GM18909 (cell line): ENCODE results near the gene UBE2O.

Experiments
- ATAC-seq: cut with Tn5 transposase; IDR thresholded peaks from one replicate; pipeline ENCODE4 v1.9.1; 2021; ENCODE audit warnings: mild to moderate bottlenecking; ENCODE audit not compliant: unreplicated experiment, poor library complexity

UBE2O gene

GRCh38 chr17:76382803-76383545 is 70.0 kb downstream of the UBE2O start:
- no peak for ATAC-seq

- ATAC-seq, result no peak
Observed at GRCh38 chr17:76382351-76382802, 70.6 kb downstream of the UBE2O start.

- ATAC-seq, result no peak
Observed at GRCh38 chr17:76381633-76382350, 71.2 kb downstream of the UBE2O start.

GRCh38 chr17:76379646-76380376 is 73.1 kb downstream of the UBE2O start:
- ATAC-seq, result no peak

GRCh38 chr17:76379275-76379641 is 73.7 kb downstream of the UBE2O start:
- ATAC-seq, result no peak

- ATAC-seq, result no peak
Observed at GRCh38 chr17:76378548-76379274, 74.2 kb downstream of the UBE2O start.

- no peak for ATAC-seq
Observed at GRCh38 chr17:76376318-76377133, 76.4 kb downstream of the UBE2O start.

GRCh38 chr17:76371656-76372628 is 81.0 kb downstream of the UBE2O start:
- ATAC-seq, result no peak

GRCh38 chr17:76370261-76370993 is 82.5 kb downstream of the UBE2O start:
- ATAC-seq, result no peak

GRCh38 chr17:76369804-76370203 is 83.1 kb downstream of the UBE2O start:
- no peak for ATAC-seq

GRCh38 chr17:76369379-76369778 is 83.6 kb downstream of the UBE2O start:
- no peak for ATAC-seq

- ATAC-seq, result no peak
Observed at GRCh38 chr17:76368545-76368944, 84.4 kb downstream of the UBE2O start.

- no peak for ATAC-seq
Observed at GRCh38 chr17:76367642-76368041, 85.3 kb downstream of the UBE2O start.

GRCh38 chr17:76366247-76366646 is 86.7 kb downstream of the UBE2O start:
- ATAC-seq, result no peak

- no peak for ATAC-seq
Observed at GRCh38 chr17:76365256-76365903, 87.6 kb downstream of the UBE2O start.

- no peak for ATAC-seq
Observed at GRCh38 chr17:76363107-76363842, 89.7 kb downstream of the UBE2O start.

- ATAC-seq, result no peak
Observed at GRCh38 chr17:76360461-76360860, 92.5 kb downstream of the UBE2O start.
